Duodenal mucosa (tissue), 2 donors: ENCODE measurements around the gene PLXNA2.

Source experiments
- H3K27ac ChIP-seq: one replicate; pipeline ENCODE4 v1.7.0; 2013; ENCODE audit warnings: low read depth, low read length
- H3K27me3 ChIP-seq, 2 donors: one replicate each; pipeline ENCODE4 v1.7.0; 2013; ENCODE audit warnings: low read length in 2 of 2, control low read depth in 1 of 2; ENCODE audit not compliant: insufficient read depth in 2 of 2, control insufficient read depth in 1 of 2
- H3K36me3 ChIP-seq, 2 donors: one replicate each; pipeline ENCODE4 v1.7.0; 2013; ENCODE audit warnings: low read length in 2 of 2, control low read depth in 1 of 2; ENCODE audit not compliant: insufficient read depth in 2 of 2, control insufficient read depth in 1 of 2
- H3K4me1 ChIP-seq, 2 donors: one replicate each; pipeline ENCODE4 v1.7.0; 2013; ENCODE audit warnings: low read length in 2 of 2, control low read depth in 1 of 2; ENCODE audit not compliant: insufficient read depth in 2 of 2, control insufficient read depth in 1 of 2
- H3K4me3 ChIP-seq, 2 donors: one replicate each; pipeline ENCODE4 v1.7.0; 2013; ENCODE audit warnings: low read length in 2 of 2, low read depth in 1 of 2
- H3K9ac ChIP-seq, 2 donors: one replicate each; pipeline ENCODE4 v1.7.0; 2013; ENCODE audit warnings: low read length in 2 of 2, low read depth in 1 of 2
- H3K9me3 ChIP-seq, 2 donors: one replicate each; pipeline ENCODE4 v1.7.0; 2013; ENCODE audit warnings: low read length in 2 of 2, control low read depth in 1 of 2; ENCODE audit not compliant: control insufficient read depth in 1 of 2

Gene PLXNA2

DNA sequence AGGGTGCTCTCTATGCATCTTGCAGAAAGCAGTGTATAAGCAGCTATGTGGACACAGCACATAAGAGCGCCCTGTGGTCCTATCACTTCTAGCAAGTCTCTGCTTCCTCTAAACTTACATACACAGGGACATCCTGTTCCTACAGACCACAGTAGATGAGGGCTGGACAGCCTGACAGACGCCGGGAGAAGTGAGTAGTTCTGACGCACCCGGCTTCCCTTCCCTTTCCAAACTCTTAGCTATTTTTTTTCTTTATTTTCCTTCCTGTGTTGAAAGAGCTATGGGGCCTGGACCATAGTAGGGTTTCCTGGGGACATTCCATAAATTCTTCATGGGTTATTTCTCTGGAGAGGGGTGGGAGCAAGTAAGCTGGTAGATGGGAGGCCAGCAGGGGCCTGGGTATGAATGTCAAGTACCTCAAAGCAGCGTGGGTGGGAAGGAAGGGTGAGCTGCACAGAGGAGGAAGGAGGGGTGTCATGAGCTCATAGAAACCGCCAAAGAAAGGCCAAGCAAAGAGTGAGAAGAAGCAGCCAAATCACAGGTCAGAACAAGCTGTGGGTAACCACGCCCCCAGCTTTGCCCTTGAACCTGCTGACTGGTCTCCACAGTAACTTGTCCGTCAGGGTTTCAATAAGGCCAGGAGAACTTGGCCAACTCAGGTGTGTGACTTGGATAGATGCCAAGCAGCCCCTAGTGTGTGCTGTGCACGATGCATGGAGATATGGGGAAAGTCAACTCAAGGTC, 36.6 kb downstream of the PLXNA2 start:
- Histone ChIP-seq H3K27me3 (no peaks in the 10 kb centered on the region), H3K9ac (no peak overlapping the region), H3K4me3 (no peak overlapping the region), H3K36me3 (peaks cover 5 to 42% of the 10 kb centered on the region in 2 donors), H3K4me1 (peaks cover 33 to 37% of the 10 kb centered on the region in 2 donors), H3K9me3 (no peaks in the 10 kb centered on the region), H3K27ac (peak overlapping the region; percentile 33)

DNA sequence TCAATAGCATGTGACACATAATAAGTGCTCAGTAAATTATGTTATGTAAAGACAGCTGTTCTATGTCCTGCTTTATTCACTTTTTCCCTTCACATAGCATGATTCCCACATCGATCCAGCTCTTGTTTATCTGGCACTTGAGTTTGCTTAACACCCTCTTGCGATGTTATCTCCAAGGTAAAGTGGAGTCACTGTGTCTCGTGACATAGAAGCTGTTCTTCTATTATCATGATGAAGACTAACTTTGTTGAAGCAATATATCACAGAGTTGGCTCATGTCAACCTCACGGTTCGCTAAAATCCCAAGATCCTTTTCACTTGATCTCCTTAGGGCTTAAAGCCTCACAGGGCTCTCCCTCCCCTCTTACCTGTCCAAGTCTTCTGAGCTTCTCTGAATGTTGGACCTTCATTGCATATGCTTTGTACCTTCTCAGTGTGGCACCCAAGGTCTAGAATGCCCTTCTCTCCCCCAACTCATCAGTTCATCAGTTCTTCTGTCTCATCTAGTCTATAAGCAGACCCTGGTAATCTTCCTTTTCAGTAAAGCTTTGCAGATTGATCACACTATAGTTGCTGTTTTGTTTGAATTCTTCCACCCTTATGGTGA, 38.0 kb downstream of the PLXNA2 start:
- no peaks in the 10 kb centered on the region for H3K27me3 ChIP-seq
- peaks cover 44 to 50% of the 10 kb centered on the region in 2 donors for H3K4me1 ChIP-seq
- H3K27ac ChIP-seq: no peak overlapping the region
- H3K36me3 ChIP-seq: peaks cover 5 to 36% of the 10 kb centered on the region in 2 donors
- no peaks in the 10 kb centered on the region for H3K9me3 ChIP-seq
- H3K9ac ChIP-seq: no peak overlapping the region
- no peak overlapping the region for H3K4me3 ChIP-seq

DNA sequence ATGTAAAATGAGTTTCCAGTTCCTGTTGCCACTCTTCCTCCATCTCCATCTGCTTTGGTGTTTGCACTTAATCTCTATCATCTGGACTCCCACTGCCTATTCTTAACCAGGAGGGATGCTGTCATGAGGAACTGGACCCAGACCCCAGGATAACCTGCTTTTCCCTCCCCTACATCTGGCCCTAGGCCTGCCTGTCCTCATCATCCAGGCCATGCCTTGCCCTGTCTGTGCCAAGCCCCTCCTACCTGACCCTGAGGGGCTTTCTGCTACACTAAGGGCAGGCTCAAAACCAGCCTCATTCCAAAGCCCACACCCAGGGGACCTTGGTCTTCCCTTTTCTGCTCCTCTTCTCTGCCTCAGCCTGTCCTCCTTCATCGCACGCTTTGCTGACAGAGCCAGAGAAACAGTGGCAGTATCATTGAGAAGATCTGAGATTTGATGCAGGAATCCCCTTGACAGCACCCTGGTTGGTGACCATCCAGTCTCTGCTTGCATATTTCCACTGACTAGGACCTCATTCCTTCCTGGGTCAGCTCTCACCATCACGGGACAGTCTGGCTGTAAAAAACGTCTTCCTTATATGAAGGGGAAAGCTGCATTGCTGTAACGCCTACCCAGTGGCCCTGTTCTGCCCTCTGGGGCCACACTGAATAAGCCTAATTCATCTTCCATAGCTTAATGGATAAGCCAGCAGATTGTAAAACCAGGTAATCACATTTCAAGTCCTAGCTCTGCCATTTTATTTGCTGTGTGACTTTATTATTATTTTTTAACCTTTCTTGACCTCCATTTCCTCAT, 38.8 kb downstream of the PLXNA2 start:
- H3K9ac ChIP-seq: no peak overlapping the region
- no peaks in the 10 kb centered on the region for H3K9me3 ChIP-seq
- H3K36me3 ChIP-seq: peaks cover 5 to 33% of the 10 kb centered on the region in 2 donors
- peaks cover 49 to 53% of the 10 kb centered on the region in 2 donors for H3K4me1 ChIP-seq
- no peaks in the 10 kb centered on the region for H3K27me3 ChIP-seq
- H3K27ac ChIP-seq: no peak overlapping the region
- H3K4me3 ChIP-seq: no peak overlapping the region

DNA sequence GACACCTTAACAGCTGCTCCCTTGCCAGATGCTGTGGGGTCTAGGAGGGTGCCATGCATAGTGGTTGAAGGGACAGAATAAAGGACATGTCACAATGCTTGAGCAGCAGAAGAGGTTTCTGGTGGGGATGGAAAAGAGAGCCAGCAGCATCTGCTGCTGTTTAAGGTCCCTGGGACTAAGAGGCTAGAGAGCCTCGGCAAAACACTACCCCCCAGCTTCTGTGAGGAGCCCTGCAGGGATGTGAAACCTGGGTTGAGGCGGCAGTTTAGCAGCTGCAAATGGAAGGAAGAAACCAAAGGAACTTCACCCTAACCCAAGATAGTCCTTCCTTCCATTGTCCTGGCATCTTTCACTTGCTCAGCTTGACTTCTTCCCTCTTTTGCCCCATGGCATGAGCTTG, 39.4 kb downstream of the PLXNA2 start:
- H3K9ac ChIP-seq: no peak overlapping the region
- H3K4me1 ChIP-seq: peaks cover 49 to 53% of the 10 kb centered on the region in 2 donors
- H3K27ac ChIP-seq: no peak overlapping the region
- no peaks in the 10 kb centered on the region for H3K9me3 ChIP-seq
- H3K4me3 ChIP-seq: no peak overlapping the region
- H3K27me3 ChIP-seq: no peaks in the 10 kb centered on the region
- peaks cover 5 to 27% of the 10 kb centered on the region in 2 donors for H3K36me3 ChIP-seq

DNA sequence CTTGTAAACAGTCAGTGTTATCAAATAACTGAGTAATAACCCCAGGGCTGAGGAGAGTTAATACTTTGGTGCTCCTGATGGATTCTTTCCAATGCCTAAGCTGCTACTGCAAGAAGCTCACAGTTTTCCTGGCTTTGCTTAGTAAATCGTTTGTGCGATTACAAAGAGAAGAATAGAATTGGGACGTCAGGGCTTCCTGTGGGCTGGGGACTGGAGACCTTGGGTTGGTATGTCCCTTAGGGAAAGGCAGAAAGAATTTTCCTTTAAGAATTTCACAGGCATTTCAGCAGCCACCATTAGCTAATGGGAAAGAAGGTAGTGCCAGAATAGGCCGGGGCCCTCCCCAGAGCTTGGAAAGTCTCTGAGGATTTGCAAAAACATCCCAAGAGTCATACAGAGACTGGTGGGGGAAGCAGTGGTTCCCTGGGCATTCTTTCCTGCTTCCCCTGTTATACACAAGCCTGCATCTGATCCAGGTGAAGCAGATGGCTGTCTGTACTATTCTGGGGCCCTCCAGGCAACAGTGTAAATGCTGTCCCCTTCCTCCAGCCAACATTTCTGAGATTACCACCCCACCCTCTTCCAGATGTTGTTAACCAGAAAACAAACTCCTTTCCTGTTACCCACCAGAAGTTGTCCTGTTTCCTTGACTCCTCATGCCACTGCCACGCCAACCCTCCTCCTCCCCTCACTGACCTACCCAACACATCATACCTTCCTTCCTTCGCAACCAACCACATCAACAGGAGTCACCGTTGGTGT, 40.2 kb downstream of the PLXNA2 start:
- Histone ChIP-seq H3K4me1 (peaks cover 49 to 53% of the 10 kb centered on the region in 2 donors), H3K27ac (no peak overlapping the region), H3K9ac (no peak overlapping the region), H3K4me3 (no peak overlapping the region), H3K36me3 (peaks cover 5 to 21% of the 10 kb centered on the region in 2 donors), H3K9me3 (no peaks in the 10 kb centered on the region), H3K27me3 (no peaks in the 10 kb centered on the region)

DNA sequence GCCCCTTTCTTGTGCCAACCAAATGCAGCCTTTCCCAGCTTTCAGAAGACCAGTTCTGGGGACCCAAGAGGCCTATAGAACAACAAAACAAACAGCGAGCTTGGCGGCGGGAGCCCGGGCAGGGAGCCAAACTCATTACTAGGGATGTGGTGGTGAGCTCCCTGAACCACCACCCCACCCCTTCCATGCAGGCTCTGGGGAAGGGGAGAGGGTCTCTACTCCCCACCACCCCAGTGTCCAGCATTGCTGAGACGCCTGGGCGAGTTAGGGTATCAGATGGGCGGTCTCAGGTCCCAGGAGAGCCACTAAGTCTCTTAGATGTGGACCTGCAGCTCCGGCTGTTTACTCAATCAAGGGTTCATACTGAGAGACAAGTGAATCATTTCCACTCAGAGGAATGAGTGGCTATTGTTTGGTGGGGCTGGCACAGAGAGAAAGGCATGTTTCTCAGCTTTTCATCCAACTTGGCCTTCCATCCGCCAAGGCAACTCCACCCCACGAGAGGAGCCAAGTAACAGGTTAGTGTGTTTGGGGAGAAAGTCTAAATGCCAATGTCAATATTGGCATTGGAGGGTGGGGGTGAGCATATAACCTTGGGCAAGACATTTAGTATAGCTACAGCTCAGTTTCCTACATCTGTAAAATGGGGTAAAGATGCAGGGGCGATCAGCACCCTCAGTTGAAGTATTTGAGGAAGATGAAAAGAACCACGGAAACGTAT, 40.9 kb downstream of the PLXNA2 start:
- peaks cover 46 to 51% of the 10 kb centered on the region in 2 donors for H3K4me1 ChIP-seq
- peaks cover 5 to 20% of the 10 kb centered on the region in 2 donors for H3K36me3 ChIP-seq
- H3K27me3 ChIP-seq: no peaks in the 10 kb centered on the region
- no peaks in the 10 kb centered on the region for H3K9me3 ChIP-seq
- H3K27ac ChIP-seq: peak overlapping the region; percentile 5
- peak overlapping the region in 1 of 2 donors; percentile 41 for H3K9ac ChIP-seq
- peak overlapping the region in 1 of 2 donors; percentile 7 for H3K4me3 ChIP-seq

DNA sequence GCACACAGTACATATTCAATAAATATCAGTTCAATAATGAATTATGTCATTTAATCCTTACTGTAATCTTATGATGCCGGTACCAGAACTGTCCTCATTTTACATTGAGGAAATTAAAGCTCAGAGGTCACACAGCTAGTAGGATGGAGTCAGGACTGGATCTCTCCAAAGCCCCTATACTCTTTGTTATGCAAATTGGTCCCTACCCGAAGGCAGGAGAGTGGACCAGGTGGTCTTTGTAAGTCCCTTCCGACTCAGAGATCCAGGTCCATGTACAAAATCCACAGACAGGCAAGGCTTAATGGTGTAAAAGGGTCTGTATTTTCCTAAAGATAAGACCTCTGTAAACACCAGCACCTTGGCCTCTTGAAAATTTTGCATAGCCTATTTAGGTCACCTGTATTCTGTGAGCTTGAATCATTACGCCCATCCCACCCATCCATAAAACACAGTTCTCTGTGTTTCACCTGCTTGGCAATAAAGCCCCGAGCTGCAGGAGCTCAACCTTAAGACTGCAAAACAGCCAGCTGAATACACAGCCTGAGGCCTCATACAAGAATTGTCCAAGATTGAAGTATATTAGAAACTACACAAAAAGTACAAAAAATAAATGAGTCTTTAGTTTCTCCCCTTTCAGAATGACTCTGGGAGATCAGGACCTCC, 41.7 kb downstream of the PLXNA2 start:
- Histone ChIP-seq H3K9ac (peak overlapping the region in 1 of 2 donors; percentile 41), H3K4me1 (peaks cover 38 to 47% of the 10 kb centered on the region in 2 donors)

DNA sequence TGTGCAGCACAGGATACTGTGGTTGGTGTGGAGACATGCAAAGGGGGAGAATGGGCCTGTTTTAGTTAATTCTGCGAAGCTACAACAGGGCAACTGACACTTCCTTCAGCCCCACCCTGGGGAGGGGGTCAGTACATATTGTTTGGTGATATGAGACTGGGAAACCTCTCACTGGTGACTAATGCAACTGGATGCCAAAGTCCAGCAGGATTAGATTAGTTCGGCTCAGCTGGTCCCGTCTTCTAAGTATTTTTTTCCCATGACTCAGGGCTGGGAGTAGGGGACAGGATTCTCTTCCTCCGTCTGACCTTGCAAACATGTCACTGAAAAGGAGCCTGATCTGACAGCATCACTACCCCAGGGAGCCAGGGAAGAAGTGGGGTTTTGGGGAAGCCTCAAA, 43.0 kb downstream of the PLXNA2 start:
- no peaks in the 10 kb centered on the region for H3K27me3 ChIP-seq
- no peaks in the 10 kb centered on the region for H3K9me3 ChIP-seq
- H3K27ac ChIP-seq: peak overlapping the region; percentile 65
- peak overlapping the region in 1 of 2 donors; percentile 12 for H3K9ac ChIP-seq
- H3K4me1 ChIP-seq: peaks cover 38 to 47% of the 10 kb centered on the region in 2 donors
- peaks cover 0 to 22% of the 10 kb centered on the region in 2 donors for H3K36me3 ChIP-seq
- H3K4me3 ChIP-seq: no peak overlapping the region

More for the DNA sequence above, 41.7 kb downstream of the PLXNA2 start:
- peaks cover 0 to 21% of the 10 kb centered on the region in 2 donors for H3K36me3 ChIP-seq
- no peaks in the 10 kb centered on the region for H3K9me3 ChIP-seq
- peak overlapping the region in 1 of 2 donors; percentile 7 for H3K4me3 ChIP-seq
- H3K27ac ChIP-seq: no peak overlapping the region
- no peaks in the 10 kb centered on the region for H3K27me3 ChIP-seq

DNA sequence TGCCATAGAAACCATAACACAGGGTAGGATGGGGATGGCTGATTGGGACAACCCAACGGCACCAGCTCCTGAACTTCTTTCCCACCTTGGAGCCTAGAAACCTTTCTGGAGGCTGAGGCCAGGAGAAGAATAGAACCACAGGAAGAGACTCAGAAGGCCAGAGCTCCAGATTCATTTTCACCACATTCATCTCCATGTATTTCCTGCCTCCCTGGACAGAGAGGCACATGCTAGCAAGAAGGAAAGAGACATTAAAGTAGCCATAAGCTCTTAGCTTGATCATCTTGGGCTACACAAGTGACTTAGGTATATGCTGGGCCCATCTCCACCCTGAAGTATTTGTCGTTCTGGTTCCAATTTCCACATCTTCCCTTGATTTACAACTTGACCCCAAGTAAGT, 44.1 kb downstream of the PLXNA2 start:
- H3K9ac ChIP-seq: no peak overlapping the region
- H3K4me3 ChIP-seq: no peak overlapping the region
- H3K27me3 ChIP-seq: no peaks in the 10 kb centered on the region
- H3K27ac ChIP-seq: no peak overlapping the region
- H3K36me3 ChIP-seq: peaks cover 0 to 17% of the 10 kb centered on the region in 2 donors
- peaks cover 38 to 42% of the 10 kb centered on the region in 2 donors for H3K4me1 ChIP-seq
- H3K9me3 ChIP-seq: no peaks in the 10 kb centered on the region
